Activated CD8-positive, alpha-beta T cell treated with anti-CD3 and anti-CD28 coated beads for 36 hours (primary cell): ENCODE measurements around the gene UBE2Z. TPM values are rescaled to one million over a fixed set of nuclear protein-coding genes. Genes with fewer than 3 reads are reported as not detected.
"Not testable (repeated sequence)": the region's sequence is repeated elsewhere in the genome, so short reads cannot be mapped to it uniquely, and the experiment has no call there.

Source experiments
- ATAC-seq: fragments of 200-7000 bp; cut with Tn5 transposase; one replicate; pipeline ENCODE4 v1.10.0; 2021; ENCODE audit warnings: mild to moderate bottlenecking, moderate library complexity
- CTCF ChIA-PET: fragments of 350-600 bp; sonication (Branson Sonifier 250); formaldehyde crosslinking; loops from one replicate; lab custom pipeline; 2021; ENCODE audit warnings: antibody characterized with exemption; lab: Charles Lee
- POLR2A ChIA-PET: fragments of 350-600 bp; sonication (Branson Sonifier 250); formaldehyde crosslinking; loops from one replicate; lab custom pipeline; 2021; ENCODE audit warnings: antibody characterized with exemption; lab: Charles Lee
- DNase-seq: peaks from one replicate; pipeline ENCODE4 v3.0.0-alpha.2; 2020
- H3K27ac Mint-ChIP-seq: one replicate; pipeline ENCODE4 v1.8.0; 2021; ENCODE audit warnings: mild to moderate bottlenecking, mixed read lengths
- H3K27me3 Mint-ChIP-seq: one replicate; pipeline ENCODE4 v1.8.0; 2021; ENCODE audit warnings: mixed read lengths
- H3K36me3 Mint-ChIP-seq: one replicate; pipeline ENCODE4 v1.8.0; 2021; ENCODE audit warnings: low read depth, mixed read lengths
- H3K4me1 Mint-ChIP-seq: one replicate; pipeline ENCODE4 v1.8.0; 2021; ENCODE audit warnings: low read depth, mixed read lengths
- H3K4me3 Mint-ChIP-seq: one replicate; pipeline ENCODE4 v1.8.0; 2021; ENCODE audit warnings: mild to moderate bottlenecking, moderate library complexity, mixed read lengths
- H3K9me3 Mint-ChIP-seq: one replicate; pipeline ENCODE4 v1.8.0; 2021; ENCODE audit warnings: mixed read lengths
- CTCF ChIP-seq: fragments of 200-600 bp; IDR thresholded peaks from one replicate; pipeline ENCODE4 v1.8.0; 2022; ENCODE audit warnings: antibody characterized with exemption, mild to moderate bottlenecking
- intact Hi-C: fragments of 100-400 bp; cut with micrococcal nuclease; formaldehyde crosslinking; loops from one replicate; pipeline ENCODE4 v1.10.0; 2022
- total RNA-seq, 2 experiments: library from RNA; stranded (reverse); gene quantifications; one replicate each; pipeline ENCODE4 v1.2.3, GENCODE V29; 2021

The UBE2Z gene
- total RNA-seq, 2 experiments from 2014 or later: 71.1 to 74.3 TPM

- Mint-ChIP-seq H3K4me3 (peak within 1 kb of the TSS; percentile 99), H3K36me3 (peaks cover 20% of the 10 kb centered on the region), H3K4me1 (peaks cover 11% of the 10 kb centered on the region), H3K27ac (peak within 1 kb of the TSS; percentile 96), H3K27me3 (no peaks in the 10 kb centered on the region), H3K9me3 (peaks cover 1% of the 10 kb centered on the region)
- ATAC-seq (peak; percentile 95), DNase-seq (peak; percentile 97)
- ChIA-PET CTCF (interaction anchor here (0.6 to 1.4 kb wide), 6 partner anchors 28 to 266 kb away, joined by 3 to 8 read pairs (median 3); no protein-coding TSS in a partner anchor), POLR2A (interaction anchor here (0.8 to 4.7 kb wide), 13 partner anchors 8 to 109 kb away, joined by 3 to 28 read pairs (median 4); no protein-coding TSS in a partner anchor)
- TF ChIP-seq CTCF: no peak
- intact Hi-C loops: no loop called here
Measured at GRCh38 chr17:48944515-48945260, 36.5 kb downstream of the UBE2Z start, which contains the start of gene SNF8. SNF8 (minus strand) TSS chr17:48944842; CDS start chr17:48944734, 108 bp downstream.

DNA sequence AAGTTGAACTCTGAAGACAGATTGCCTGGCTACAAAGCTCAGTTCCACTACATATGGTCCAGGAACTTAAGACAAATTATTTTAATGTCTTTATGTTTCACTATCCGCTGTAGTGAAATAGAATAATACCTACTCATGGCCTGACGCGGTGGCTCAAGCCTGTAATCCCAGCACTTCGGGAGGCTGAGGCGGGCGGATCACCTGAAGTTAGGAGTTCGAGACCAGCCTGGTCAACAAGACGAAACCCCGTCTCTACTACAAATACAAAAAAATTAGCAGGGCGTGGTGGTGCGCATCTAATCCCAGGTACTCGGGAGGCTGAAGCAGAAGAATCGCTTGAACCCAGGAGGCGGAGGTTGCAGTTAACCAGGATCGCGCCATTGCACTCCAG is 37.0 kb downstream of the UBE2Z start:
- DNase-seq, H3K27me3 Mint-ChIP-seq, intact Hi-C loops, ATAC-seq, H3K9me3 Mint-ChIP-seq: not testable (repeated sequence)
- ChIA-PET POLR2A (interaction anchor here (0.8 to 4.7 kb wide), 10 partner anchors 8 to 110 kb away, joined by 3 to 28 read pairs (median 4); no protein-coding TSS in a partner anchor), CTCF (interaction anchor here (0.6 to 1.4 kb wide), 4 partner anchors 30 to 267 kb away, joined by 3 to 8 read pairs (median 4); no protein-coding TSS in a partner anchor)
- Mint-ChIP-seq H3K4me1 (peaks cover 11% of the 10 kb centered on the region), H3K36me3 (peaks cover 20% of the 10 kb centered on the region), H3K4me3 (peak overlapping the region; percentile 99), H3K27ac (peak overlapping the region; percentile 96)

- ChIA-PET POLR2A (interaction anchor here (0.9 kb wide), 1 partner anchor 258 kb away, joined by 3 read pairs; the partner anchor contains the start of genes ABI3 and GNGT2), CTCF (no interaction called here)
- H3K4me1 Mint-ChIP-seq: peaks cover 3% of the 10 kb centered on the region
- no peak overlapping the region for H3K4me3 Mint-ChIP-seq
- TF ChIP-seq CTCF: no peak
- H3K27me3 Mint-ChIP-seq: peaks cover 8% of the 10 kb centered on the region
- peaks cover 1% of the 10 kb centered on the region for H3K9me3 Mint-ChIP-seq
- ATAC-seq: no peak
- no peak for DNase-seq
- H3K36me3 Mint-ChIP-seq: no peaks in the 10 kb centered on the region
- intact Hi-C loops: no loop called here
- no peak overlapping the region for H3K27ac Mint-ChIP-seq
Measured at GRCh38 chr17:48951572-48951971, 43.4 kb downstream of the UBE2Z start.

DNA sequence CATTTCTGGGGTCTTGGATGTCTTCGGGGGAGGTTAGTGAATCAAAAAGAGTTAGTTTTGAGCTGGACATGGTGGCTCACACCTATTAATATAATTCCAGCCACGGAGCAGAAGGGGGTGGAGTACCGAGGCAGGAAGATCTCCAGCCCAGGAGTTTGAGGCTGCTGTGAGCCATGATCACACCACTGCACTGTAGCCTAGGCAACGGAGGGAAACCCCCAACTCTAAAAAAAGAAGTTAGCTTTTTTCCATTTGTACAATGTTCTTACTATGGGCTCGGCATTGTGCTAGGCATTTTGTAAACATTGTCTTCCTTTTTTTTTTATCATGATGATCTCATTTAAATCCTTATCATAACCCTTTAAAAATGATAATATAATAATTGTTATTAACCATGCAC is 44.7 kb downstream of the UBE2Z start:
- H3K4me3 Mint-ChIP-seq: no peak overlapping the region
- peaks cover 3% of the 10 kb centered on the region for H3K4me1 Mint-ChIP-seq
- TF ChIP-seq CTCF: no peak
- ChIA-PET POLR2A (interaction anchor here (1.0 to 1.2 kb wide), 2 partner anchors 8 to 20 kb away, joined by 3 to 4 read pairs; partner anchors contain the start of gene SNF8), CTCF (interaction anchor here (0.8 to 1.9 kb wide), 3 partner anchors 74 to 455 kb away, joined by 3 to 14 read pairs (median 4); no protein-coding TSS in a partner anchor)
- H3K27me3 Mint-ChIP-seq: peaks cover 9% of the 10 kb centered on the region
- ATAC-seq (peak; percentile 51), DNase-seq (peak; percentile 47)
- intact Hi-C loops: no loop called here
- no peak overlapping the region for H3K27ac Mint-ChIP-seq
- no peaks in the 10 kb centered on the region for H3K36me3 Mint-ChIP-seq
- peaks cover under 1% of the 10 kb centered on the region for H3K9me3 Mint-ChIP-seq

GRCh38 chr17:48954300-48954755 is 46.1 kb downstream of the UBE2Z start:
- ATAC-seq (peak; percentile 62), DNase-seq (peak; percentile 38)
- Mint-ChIP-seq H3K27me3 (peaks cover 14% of the 10 kb centered on the region), H3K4me1 (peaks cover 3% of the 10 kb centered on the region), H3K9me3 (no peaks in the 10 kb centered on the region), H3K36me3 (no peaks in the 10 kb centered on the region), H3K4me3 (no peak overlapping the region), H3K27ac (no peak overlapping the region)
- CTCF ChIA-PET: interaction anchor here (1.2 kb wide), 1 partner anchor 78 kb away, joined by 6 read pairs; no protein-coding TSS in a partner anchor
- intact Hi-C loops: no loop called here
- POLR2A ChIA-PET: no interaction called here
- no peak for TF ChIP-seq CTCF
